ENCODE measurements around the gene CRYBG1. TPM values are rescaled to one million over a fixed set of nuclear protein-coding genes. Genes with fewer than 3 reads are reported as not detected.
A peak's percentile ranks its signal among the peaks of the same experiment; 100 is the strongest.

Gene CRYBG1
- total and polyA plus RNA-seq, 2 of the 13 experiments (the other 11 are each of a cell fraction or from before 2014, with no cell fraction given): 10.1 to 21.9 TPM

GRCh38 chr6:106512968-106513574 lies 152.6 kb downstream of the CRYBG1 start (continued):
- TF ChIP-seq, protein P1, sequence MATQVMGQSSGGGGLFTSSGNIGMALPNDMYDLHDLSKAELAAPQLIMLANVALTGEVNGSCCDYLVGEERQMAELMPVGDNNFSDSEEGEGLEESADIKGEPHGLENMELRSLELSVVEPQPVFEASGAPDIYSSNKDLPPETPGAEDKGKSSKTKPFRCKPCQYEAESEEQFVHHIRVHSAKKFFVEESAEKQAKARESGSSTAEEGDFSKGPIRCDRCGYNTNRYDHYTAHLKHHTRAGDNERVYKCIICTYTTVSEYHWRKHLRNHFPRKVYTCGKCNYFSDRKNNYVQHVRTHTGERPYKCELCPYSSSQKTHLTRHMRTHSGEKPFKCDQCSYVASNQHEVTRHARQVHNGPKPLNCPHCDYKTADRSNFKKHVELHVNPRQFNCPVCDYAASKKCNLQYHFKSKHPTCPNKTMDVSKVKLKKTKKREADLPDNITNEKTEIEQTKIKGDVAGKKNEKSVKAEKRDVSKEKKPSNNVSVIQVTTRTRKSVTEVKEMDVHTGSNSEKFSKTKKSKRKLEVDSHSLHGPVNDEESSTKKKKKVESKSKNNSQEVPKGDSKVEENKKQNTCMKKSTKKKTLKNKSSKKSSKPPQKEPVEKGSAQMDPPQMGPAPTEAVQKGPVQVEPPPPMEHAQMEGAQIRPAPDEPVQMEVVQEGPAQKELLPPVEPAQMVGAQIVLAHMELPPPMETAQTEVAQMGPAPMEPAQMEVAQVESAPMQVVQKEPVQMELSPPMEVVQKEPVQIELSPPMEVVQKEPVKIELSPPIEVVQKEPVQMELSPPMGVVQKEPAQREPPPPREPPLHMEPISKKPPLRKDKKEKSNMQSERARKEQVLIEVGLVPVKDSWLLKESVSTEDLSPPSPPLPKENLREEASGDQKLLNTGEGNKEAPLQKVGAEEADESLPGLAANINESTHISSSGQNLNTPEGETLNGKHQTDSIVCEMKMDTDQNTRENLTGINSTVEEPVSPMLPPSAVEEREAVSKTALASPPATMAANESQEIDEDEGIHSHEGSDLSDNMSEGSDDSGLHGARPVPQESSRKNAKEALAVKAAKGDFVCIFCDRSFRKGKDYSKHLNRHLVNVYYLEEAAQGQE (IDR thresholded peaks at IDR 0.05; ENCODE audit: borderline replicate concordance in 1 of 2, low read depth in 1 of 2, low read length in 2 of 2): no peak
- TF ChIP-seq HNF1B (CRISPR knock-in tag; IDR thresholded peaks at IDR 0.05): 0 out of 2 replicates have a peak, but pooled peaks have one; percentile 4
- TF ChIP-seq CCDC6 (CRISPR knock-in tag; IDR thresholded peaks at IDR 0.05): no peak
- TF ChIP-seq ASH2L (IDR thresholded peaks at IDR 0.05; ENCODE audit: insufficient read length, low read depth, low read length): peak; percentile 7
- TF ChIP-seq DRAP1 (CRISPR knock-in tag; IDR thresholded peaks at IDR 0.05): no peak
- 0 out of 2 replicates have a peak, but pooled peaks have one; percentile 12 for TF ChIP-seq TOPORS (CRISPR knock-in tag; IDR thresholded peaks at IDR 0.05)
- peak; percentile 66; the same call in 1 of the 2 replicates for TF ChIP-seq ARID2 (CRISPR knock-in tag; IDR thresholded peaks at IDR 0.05; ENCODE audit: borderline replicate concordance)
- TF ChIP-seq NAIF1 (CRISPR knock-in tag; IDR thresholded peaks at IDR 0.05; ENCODE audit: borderline replicate concordance): 0 out of 2 replicates have a peak, but pooled peaks have one; percentile 0
- TF ChIP-seq, protein P2, sequence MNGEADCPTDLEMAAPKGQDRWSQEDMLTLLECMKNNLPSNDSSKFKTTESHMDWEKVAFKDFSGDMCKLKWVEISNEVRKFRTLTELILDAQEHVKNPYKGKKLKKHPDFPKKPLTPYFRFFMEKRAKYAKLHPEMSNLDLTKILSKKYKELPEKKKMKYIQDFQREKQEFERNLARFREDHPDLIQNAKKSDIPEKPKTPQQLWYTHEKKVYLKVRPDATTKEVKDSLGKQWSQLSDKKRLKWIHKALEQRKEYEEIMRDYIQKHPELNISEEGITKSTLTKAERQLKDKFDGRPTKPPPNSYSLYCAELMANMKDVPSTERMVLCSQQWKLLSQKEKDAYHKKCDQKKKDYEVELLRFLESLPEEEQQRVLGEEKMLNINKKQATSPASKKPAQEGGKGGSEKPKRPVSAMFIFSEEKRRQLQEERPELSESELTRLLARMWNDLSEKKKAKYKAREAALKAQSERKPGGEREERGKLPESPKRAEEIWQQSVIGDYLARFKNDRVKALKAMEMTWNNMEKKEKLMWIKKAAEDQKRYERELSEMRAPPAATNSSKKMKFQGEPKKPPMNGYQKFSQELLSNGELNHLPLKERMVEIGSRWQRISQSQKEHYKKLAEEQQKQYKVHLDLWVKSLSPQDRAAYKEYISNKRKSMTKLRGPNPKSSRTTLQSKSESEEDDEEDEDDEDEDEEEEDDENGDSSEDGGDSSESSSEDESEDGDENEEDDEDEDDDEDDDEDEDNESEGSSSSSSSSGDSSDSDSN (CRISPR knock-in tag; IDR thresholded peaks at IDR 0.05): peak; percentile 72; the same call in 1 of the 2 replicates
- no peak for TF ChIP-seq ZNF251 (CRISPR knock-in tag; IDR thresholded peaks at IDR 0.05)
- TF ChIP-seq ZSCAN21 (CRISPR knock-in tag; IDR thresholded peaks at IDR 0.05; ENCODE audit: borderline replicate concordance): 0 out of 2 replicates have a peak, but pooled peaks have one; percentile 16
- TF ChIP-seq ZNF20 (CRISPR knock-in tag; IDR thresholded peaks at IDR 0.05): 0 out of 2 replicates have a peak, but pooled peaks have one; percentile 12
- TF ChIP-seq SIN3A (IDR thresholded peaks at IDR 0.05; ENCODE audit: borderline replicate concordance, low read depth, low read length): peak; percentile 33; the same call in 1 of the 2 replicates
